Measurements from ENCODE around the gene C4A.

The C4A gene

GRCh38 chr6:31947070-31947675, 34.7 kb upstream of the C4A start:
- peaks cover 0 to 6% (median 0%) of the 10 kb centered on the region in 5 donors for H3K27me3 ChIP-seq (ENCODE audit: control insufficient read depth in 5 of 5, insufficient read depth in 4 of 5, low read length in 5 of 5)
- no peaks in the 10 kb centered on the region for H3K9me3 ChIP-seq (ENCODE audit: control insufficient read depth in 5 of 5, low read length in 5 of 5)
- H3K27ac ChIP-seq (ENCODE audit: low read depth, low read length), result no peak overlapping the region
- H3K36me3 ChIP-seq (ENCODE audit: control insufficient read depth in 5 of 5, insufficient read depth in 5 of 5, low read length in 5 of 5), result peaks cover 0 to 27% (median 11%) of the 10 kb centered on the region in 5 donors
- H3K9ac ChIP-seq (ENCODE audit: low read length in 5 of 5), result no peak overlapping the region
- peaks cover 3 to 21% (median 20%) of the 10 kb centered on the region in 5 donors for H3K4me1 ChIP-seq (ENCODE audit: control insufficient read depth in 5 of 5, insufficient read depth in 5 of 5, low read length in 5 of 5)
- no peak overlapping the region for H3K4me3 ChIP-seq (ENCODE audit: low read depth in 1 of 5, low read length in 5 of 5)

DNA sequence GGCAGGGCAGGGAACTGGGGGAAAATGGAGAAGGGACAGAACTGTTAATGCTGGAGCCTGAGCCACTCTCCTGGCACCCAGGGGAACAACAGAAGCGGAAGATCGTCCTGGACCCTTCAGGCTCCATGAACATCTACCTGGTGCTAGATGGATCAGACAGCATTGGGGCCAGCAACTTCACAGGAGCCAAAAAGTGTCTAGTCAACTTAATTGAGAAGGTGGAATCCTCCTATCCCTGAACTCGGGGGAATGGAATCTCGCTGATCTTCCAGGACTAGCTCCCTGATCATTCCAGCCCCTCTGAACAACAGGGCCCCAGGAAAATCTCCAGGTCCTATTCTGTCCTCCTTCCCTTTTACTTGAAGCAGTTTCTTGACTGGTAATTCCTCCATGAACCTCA, 34.0 kb upstream of the C4A start:
- no peak overlapping the region for H3K9ac ChIP-seq (ENCODE audit: low read length in 5 of 5)

GRCh38 chr6:31948306-31948705, 33.6 kb upstream of the C4A start:
- Histone ChIP-seq H3K4me3 (ENCODE audit: low read depth in 1 of 5, low read length in 5 of 5) (no peak overlapping the region), H3K4me1 (ENCODE audit: control insufficient read depth in 5 of 5, insufficient read depth in 5 of 5, low read length in 5 of 5) (peaks cover 3 to 21% (median 20%) of the 10 kb centered on the region in 5 donors), H3K9me3 (ENCODE audit: control insufficient read depth in 5 of 5, low read length in 5 of 5) (no peaks in the 10 kb centered on the region), H3K36me3 (ENCODE audit: control insufficient read depth in 5 of 5, insufficient read depth in 5 of 5, low read length in 5 of 5) (peaks cover 2 to 36% (median 18%) of the 10 kb centered on the region in 5 donors), H3K9ac (ENCODE audit: low read length in 5 of 5) (peak overlapping the region in 1 of 5 donors; percentile 13), H3K27me3 (ENCODE audit: control insufficient read depth in 5 of 5, insufficient read depth in 4 of 5, low read length in 5 of 5) (peaks cover 0 to 4% (median 0%) of the 10 kb centered on the region in 5 donors), H3K27ac (ENCODE audit: low read depth, low read length) (no peak overlapping the region)

More for the DNA sequence above, 34.0 kb upstream of the C4A start:
- Histone ChIP-seq H3K4me3 (ENCODE audit: low read depth in 1 of 5, low read length in 5 of 5) (no peak overlapping the region), H3K36me3 (ENCODE audit: control insufficient read depth in 5 of 5, insufficient read depth in 5 of 5, low read length in 5 of 5) (peaks cover 0 to 33% (median 14%) of the 10 kb centered on the region in 5 donors), H3K27me3 (ENCODE audit: control insufficient read depth in 5 of 5, insufficient read depth in 4 of 5, low read length in 5 of 5) (peaks cover 0 to 6% (median 0%) of the 10 kb centered on the region in 5 donors), H3K27ac (ENCODE audit: low read depth, low read length) (no peak overlapping the region), H3K9me3 (ENCODE audit: control insufficient read depth in 5 of 5, low read length in 5 of 5) (no peaks in the 10 kb centered on the region), H3K4me1 (ENCODE audit: control insufficient read depth in 5 of 5, insufficient read depth in 5 of 5, low read length in 5 of 5) (peaks cover 3 to 21% (median 20%) of the 10 kb centered on the region in 5 donors)

- no peaks in the 10 kb centered on the region for H3K27me3 ChIP-seq (ENCODE audit: control insufficient read depth in 5 of 5, insufficient read depth in 4 of 5, low read length in 5 of 5)
- H3K9me3 ChIP-seq (ENCODE audit: control insufficient read depth in 5 of 5, low read length in 5 of 5), result no peaks in the 10 kb centered on the region
- peak overlapping the region; percentile 24 for H3K27ac ChIP-seq (ENCODE audit: low read depth, low read length)
These were observed 33.0 kb upstream of the C4A start for GRCh38 chr6:31948753-31949413.

DNA sequence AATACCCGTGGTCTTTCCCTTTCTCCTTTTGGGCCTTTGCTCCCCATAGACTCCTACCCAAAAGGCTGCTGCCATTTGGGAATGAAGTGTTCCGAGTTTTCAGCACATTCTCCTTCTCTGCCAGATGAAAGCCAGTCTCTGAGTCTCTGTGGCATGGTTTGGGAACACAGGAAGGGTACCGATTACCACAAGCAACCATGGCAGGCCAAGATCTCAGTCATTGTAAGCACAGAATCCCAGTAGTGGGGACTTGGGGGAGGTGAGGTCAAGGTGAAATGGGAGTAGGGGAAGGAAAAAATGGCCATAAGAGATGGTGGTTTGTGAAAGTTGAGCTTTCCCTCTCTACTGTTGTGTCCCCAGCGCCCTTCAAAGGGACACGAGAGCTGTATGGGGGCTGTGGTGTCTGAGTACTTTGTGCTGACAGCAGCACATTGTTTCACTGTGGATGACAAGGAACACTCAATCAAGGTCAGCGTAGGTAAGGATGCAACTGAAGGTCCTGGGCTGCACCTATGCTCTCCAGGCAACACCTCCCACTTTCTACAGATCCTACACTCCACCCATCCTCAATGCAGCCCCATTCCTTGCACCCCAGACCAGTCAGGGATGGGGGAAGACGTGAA, 31.8 kb upstream of the C4A start:
- peaks cover 3 to 20% (median 18%) of the 10 kb centered on the region in 5 donors for H3K4me1 ChIP-seq (ENCODE audit: control insufficient read depth in 5 of 5, insufficient read depth in 5 of 5, low read length in 5 of 5)
- H3K9ac ChIP-seq (ENCODE audit: low read length in 5 of 5), result no peak overlapping the region
- peak overlapping the region; percentile 24 for H3K27ac ChIP-seq (ENCODE audit: low read depth, low read length)
- no peaks in the 10 kb centered on the region for H3K9me3 ChIP-seq (ENCODE audit: control insufficient read depth in 5 of 5, low read length in 5 of 5)
- no peaks in the 10 kb centered on the region for H3K27me3 ChIP-seq (ENCODE audit: control insufficient read depth in 5 of 5, insufficient read depth in 4 of 5, low read length in 5 of 5)
- no peak overlapping the region for H3K4me3 ChIP-seq (ENCODE audit: low read depth in 1 of 5, low read length in 5 of 5)
- H3K36me3 ChIP-seq (ENCODE audit: control insufficient read depth in 5 of 5, insufficient read depth in 5 of 5, low read length in 5 of 5), result peaks cover 4 to 49% (median 36%) of the 10 kb centered on the region in 5 donors

More at GRCh38 chr6:31948753-31949413, 33.0 kb upstream of the C4A start:
- Histone ChIP-seq H3K4me1 (ENCODE audit: control insufficient read depth in 5 of 5, insufficient read depth in 5 of 5, low read length in 5 of 5) (peaks cover 3 to 23% (median 20%) of the 10 kb centered on the region in 5 donors), H3K9ac (ENCODE audit: low read length in 5 of 5) (peak overlapping the region in 1 of 5 donors; percentile 13), H3K36me3 (ENCODE audit: control insufficient read depth in 5 of 5, insufficient read depth in 5 of 5, low read length in 5 of 5) (peaks cover 4 to 41% (median 24%) of the 10 kb centered on the region in 5 donors), H3K4me3 (ENCODE audit: low read depth in 1 of 5, low read length in 5 of 5) (no peak overlapping the region)

GRCh38 chr6:31952140-31952805, 29.6 kb upstream of the C4A start:
- peaks cover 0 to 9% (median 5%) of the 10 kb centered on the region in 5 donors for H3K4me1 ChIP-seq (ENCODE audit: control insufficient read depth in 5 of 5, insufficient read depth in 5 of 5, low read length in 5 of 5)
- peaks cover 4 to 62% (median 52%) of the 10 kb centered on the region in 5 donors for H3K36me3 ChIP-seq (ENCODE audit: control insufficient read depth in 5 of 5, insufficient read depth in 5 of 5, low read length in 5 of 5)
- no peaks in the 10 kb centered on the region for H3K9me3 ChIP-seq (ENCODE audit: control insufficient read depth in 5 of 5, low read length in 5 of 5)
- no peak overlapping the region for H3K4me3 ChIP-seq (ENCODE audit: low read depth in 1 of 5, low read length in 5 of 5)
- no peak overlapping the region for H3K9ac ChIP-seq (ENCODE audit: low read length in 5 of 5)
- no peaks in the 10 kb centered on the region for H3K27me3 ChIP-seq (ENCODE audit: control insufficient read depth in 5 of 5, insufficient read depth in 4 of 5, low read length in 5 of 5)
- peak overlapping the region; percentile 25 for H3K27ac ChIP-seq (ENCODE audit: low read depth, low read length)

DNA sequence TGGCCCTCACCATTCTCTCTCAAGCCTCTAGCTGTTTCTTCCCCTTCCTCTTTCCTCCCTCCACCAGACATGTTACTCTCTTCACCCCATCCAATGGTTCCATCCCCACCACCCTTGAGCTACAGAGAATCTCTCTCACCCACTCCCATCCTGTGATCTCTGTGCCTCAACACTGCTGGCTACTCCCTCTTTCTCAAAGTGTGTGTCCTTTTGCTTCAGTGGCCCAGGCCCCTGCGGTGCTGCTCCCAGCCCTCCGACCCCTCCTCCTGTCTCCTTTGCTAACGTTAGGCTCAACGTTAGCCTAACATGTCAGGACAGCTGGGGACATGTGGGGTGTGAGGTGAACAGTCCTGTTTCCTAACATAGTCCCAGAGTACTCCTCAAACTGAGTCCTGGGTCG, 29.0 kb upstream of the C4A start:
- Histone ChIP-seq H3K9ac (ENCODE audit: low read length in 5 of 5) (no peak overlapping the region), H3K4me1 (ENCODE audit: control insufficient read depth in 5 of 5, insufficient read depth in 5 of 5, low read length in 5 of 5) (peaks cover 0 to 11% (median 8%) of the 10 kb centered on the region in 5 donors), H3K9me3 (ENCODE audit: control insufficient read depth in 5 of 5, low read length in 5 of 5) (no peaks in the 10 kb centered on the region), H3K4me3 (ENCODE audit: low read depth in 1 of 5, low read length in 5 of 5) (no peak overlapping the region), H3K36me3 (ENCODE audit: control insufficient read depth in 5 of 5, insufficient read depth in 5 of 5, low read length in 5 of 5) (peaks cover 4 to 62% (median 52%) of the 10 kb centered on the region in 5 donors), H3K27ac (ENCODE audit: low read depth, low read length) (peak overlapping the region; percentile 25), H3K27me3 (ENCODE audit: control insufficient read depth in 5 of 5, insufficient read depth in 4 of 5, low read length in 5 of 5) (no peaks in the 10 kb centered on the region)

- Histone ChIP-seq H3K27ac (ENCODE audit: low read depth, low read length) (no peak overlapping the region), H3K27me3 (ENCODE audit: control insufficient read depth in 5 of 5, insufficient read depth in 4 of 5, low read length in 5 of 5) (no peaks in the 10 kb centered on the region), H3K36me3 (ENCODE audit: control insufficient read depth in 5 of 5, insufficient read depth in 5 of 5, low read length in 5 of 5) (peaks cover 4 to 62% (median 52%) of the 10 kb centered on the region in 5 donors), H3K4me1 (ENCODE audit: control insufficient read depth in 5 of 5, insufficient read depth in 5 of 5, low read length in 5 of 5) (peaks cover 8 to 24% (median 22%) of the 10 kb centered on the region in 5 donors), H3K9ac (ENCODE audit: low read length in 5 of 5) (no peak overlapping the region), H3K9me3 (ENCODE audit: control insufficient read depth in 5 of 5, low read length in 5 of 5) (no peaks in the 10 kb centered on the region), H3K4me3 (ENCODE audit: low read depth in 1 of 5, low read length in 5 of 5) (no peak overlapping the region)
These were observed 27.3 kb upstream of the C4A start for GRCh38 chr6:31954511-31954910.

DNA sequence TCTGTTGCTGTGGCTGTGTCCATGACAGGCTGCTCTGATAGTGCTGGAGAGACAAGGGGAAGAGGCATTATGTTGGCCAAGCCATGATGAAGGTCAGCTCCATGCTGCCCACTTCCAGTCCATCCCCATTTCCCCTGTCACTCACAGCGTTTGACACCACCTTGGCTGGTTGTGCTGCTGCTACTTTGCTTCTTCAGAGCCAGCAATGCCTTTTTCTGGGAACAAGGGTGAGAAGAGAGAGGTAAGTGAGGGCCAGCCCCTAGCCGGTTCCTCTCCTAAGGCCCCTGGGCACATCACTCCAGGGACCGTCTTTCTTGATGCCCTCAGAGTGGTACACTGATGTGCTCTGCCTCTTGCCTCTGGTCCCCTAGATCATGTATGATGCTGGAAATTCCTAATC, 25.1 kb upstream of the C4A start:
- H3K9me3 ChIP-seq (ENCODE audit: control insufficient read depth in 5 of 5, low read length in 5 of 5), result no peaks in the 10 kb centered on the region
- H3K27me3 ChIP-seq (ENCODE audit: control insufficient read depth in 5 of 5, insufficient read depth in 4 of 5, low read length in 5 of 5), result no peaks in the 10 kb centered on the region
- peaks cover 9 to 23% (median 21%) of the 10 kb centered on the region in 5 donors for H3K4me1 ChIP-seq (ENCODE audit: control insufficient read depth in 5 of 5, insufficient read depth in 5 of 5, low read length in 5 of 5)
- peaks cover 7 to 65% (median 60%) of the 10 kb centered on the region in 5 donors for H3K36me3 ChIP-seq (ENCODE audit: control insufficient read depth in 5 of 5, insufficient read depth in 5 of 5, low read length in 5 of 5)
- H3K9ac ChIP-seq (ENCODE audit: low read length in 5 of 5), result peak overlapping the region in 2 of 5 donors; percentile 3 to 16
- no peak overlapping the region for H3K4me3 ChIP-seq (ENCODE audit: low read depth in 1 of 5, low read length in 5 of 5)
- no peak overlapping the region for H3K27ac ChIP-seq (ENCODE audit: low read depth, low read length)

All from subcutaneous abdominal adipose tissue (tissue), 5 donors.